Esophagus muscularis mucosa (tissue), 4 donors: ENCODE results near the gene MAN1C1. TPM values are rescaled to one million over a fixed set of nuclear protein-coding genes. Genes with fewer than 3 reads are reported as not detected.

Experiments
- DNase-seq: peaks from one replicate; pipeline ENCODE4 v3.0.0-alpha.2; 2017; ENCODE audit errors: extremely low spot score
- H3K27ac ChIP-seq, 4 donors: fragments of 200-600 bp; sonication (generic); replicated peaks in 1 of 4; 1 replicate in 3 of 4; 2 replicates in 1 of 4; pipeline ENCODE4 v1.5.1; 2016 to 2019; ENCODE audit warnings: mild to moderate bottlenecking in 1 of 4
- H3K27me3 ChIP-seq, 4 donors: fragments of 200-600 bp; sonication (generic); one replicate each; pipeline versions ENCODE4 v1.5.1 to v1.6.0; 2016 to 2019
- H3K36me3 ChIP-seq, 4 donors: fragments of 200-600 bp; sonication (generic); one replicate each; pipeline ENCODE4 v1.5.1; 2016 to 2019
- H3K4me1 ChIP-seq, 4 donors: fragments of 200-600 bp; sonication (generic); one replicate each; pipeline ENCODE4 v1.5.1; 2016 to 2019
- H3K4me3 ChIP-seq, 4 donors: fragments of 200-600 bp; sonication (generic); 1 replicate in 2 of 4; 2 replicates in 2 of 4; pipeline ENCODE4 v1.5.1; 2016 to 2019; ENCODE audit warnings: mild to moderate bottlenecking in 4 of 4, moderate library complexity in 1 of 4
- H3K9me3 ChIP-seq, 4 donors: fragments of 200-600 bp; sonication (generic); 1 replicate in 3 of 4; 2 replicates in 1 of 4; pipeline ENCODE4 v1.5.1; 2016 to 2019
- CTCF ChIP-seq, 3 experiments: fragments of 200-600 bp in 2 of 3; fragments of 450-650 bp in 1 of 3; sonication (generic) in 2 of 3; IDR thresholded peaks; one replicate each; pipeline ENCODE4 v1.5.1; 2017 to 2019; ENCODE audit warnings: antibody characterized with exemption in 3 of 3, mild to moderate bottlenecking in 2 of 3, moderate library complexity in 1 of 3
- EP300 ChIP-seq: sonication (generic); formaldehyde crosslinking; IDR thresholded peaks from one replicate; pipeline ENCODE4 v1.6.1; 2017; ENCODE audit warnings: antibody characterized with exemption
- POLR2A ChIP-seq: fragments of 450-650 bp; IDR thresholded peaks from one replicate; pipeline ENCODE4 v1.6.1; 2017; ENCODE audit warnings: antibody characterized with exemption, moderate library complexity, mild to moderate bottlenecking, low read depth
- POLR2AphosphoS5 ChIP-seq, 2 donors: sonication (generic); formaldehyde crosslinking; IDR thresholded peaks; one replicate each; pipeline ENCODE4 v1.6.1; 2017; ENCODE audit warnings: antibody characterized with exemption in 2 of 2
- WGBS: methylation state at CpG from one replicate; pipeline ENCODE4 v1.1.5; 2018; 5-methylcytosine and 5-hydroxymethylcytosine counted together
- intact Hi-C: fragments of 100-400 bp; cut with DNase I; formaldehyde crosslinking; loops from one replicate; pipeline ENCODE4 v1.15.1; 2023
- total RNA-seq, 4 donors: library from RNA; depleted of rRNA; stranded (reverse); fragments of >200 nt; gene quantifications; one replicate each; pipeline versions ENCODE4 v1.1.0 to v1.2.1, GENCODE V29; 2016

The MAN1C1 gene
- total RNA-seq, 4 donors from 2014 or later: 20.2 to 22.8 (median 20.7) TPM

- no peak for TF ChIP-seq EP300
- no peak for TF ChIP-seq POLR2AphosphoS5 (IDR thresholded peaks at IDR 0.05)
- no peak for TF ChIP-seq POLR2A
- no peak for TF ChIP-seq CTCF (IDR thresholded peaks at IDR 0.05)
- no peak overlapping the region for H3K27ac ChIP-seq
- 47% methylated on average over 2 of the region's 2 CpGs for WGBS
Measured at GRCh38 chr1:25714372-25714931, 97.9 kb downstream of the MAN1C1 start.

GRCh38 chr1:25715888-25716287, 99.3 kb downstream of the MAN1C1 start:
- intact Hi-C loops: no loop called here
- Histone ChIP-seq H3K4me1 (peaks cover 0 to 37% (median 33%) of the 10 kb centered on the region in 4 donors), H3K4me3 (no peak overlapping the region), H3K9me3 (no peaks in the 10 kb centered on the region), H3K36me3 (no peaks in the 10 kb centered on the region), H3K27ac (no peak overlapping the region), H3K27me3 (no peaks in the 10 kb centered on the region)
- no peak for DNase-seq
- TF ChIP-seq POLR2A (no peak), CTCF (IDR thresholded peaks at IDR 0.05) (no peak), EP300 (no peak), POLR2AphosphoS5 (IDR thresholded peaks at IDR 0.05) (no peak)
- WGBS: 98% methylated on average over 5 of the region's 5 CpGs

More at GRCh38 chr1:25714372-25714931, 97.9 kb downstream of the MAN1C1 start:
- no peaks in the 10 kb centered on the region for H3K36me3 ChIP-seq
- H3K9me3 ChIP-seq: no peaks in the 10 kb centered on the region
- H3K27me3 ChIP-seq: no peaks in the 10 kb centered on the region
- DNase-seq: no peak
- intact Hi-C loops: no loop called here
- no peak overlapping the region for H3K4me3 ChIP-seq
- peaks cover 0 to 44% (median 34%) of the 10 kb centered on the region in 4 donors for H3K4me1 ChIP-seq

GRCh38 chr1:25716320-25716719, 99.7 kb downstream of the MAN1C1 start:
- no peaks in the 10 kb centered on the region for H3K27me3 ChIP-seq
- peaks cover 0 to 35% (median 29%) of the 10 kb centered on the region in 4 donors for H3K4me1 ChIP-seq
- no peak for TF ChIP-seq POLR2AphosphoS5 (IDR thresholded peaks at IDR 0.05)
- TF ChIP-seq EP300: no peak
- no peak for TF ChIP-seq POLR2A
- TF ChIP-seq CTCF (IDR thresholded peaks at IDR 0.05): no peak
- WGBS: 92% methylated on average over 5 of the region's 5 CpGs
- no peak for DNase-seq
- H3K4me3 ChIP-seq: no peak overlapping the region
- intact Hi-C loops: no loop called here
- H3K9me3 ChIP-seq: no peaks in the 10 kb centered on the region
- H3K27ac ChIP-seq: no peak overlapping the region
- no peaks in the 10 kb centered on the region for H3K36me3 ChIP-seq

GRCh38 chr1:25718732-25719131, 102.1 kb downstream of the MAN1C1 start:
- Histone ChIP-seq H3K27ac (no peak overlapping the region), H3K9me3 (no peaks in the 10 kb centered on the region), H3K36me3 (no peaks in the 10 kb centered on the region), H3K4me3 (no peak overlapping the region), H3K27me3 (no peaks in the 10 kb centered on the region), H3K4me1 (peaks cover 0 to 21% (median 16%) of the 10 kb centered on the region in 4 donors)
- DNase-seq: no peak
- intact Hi-C loops: no loop called here
- 98% methylated on average over 2 of the region's 2 CpGs for WGBS
- no peak for TF ChIP-seq POLR2A
- no peak for TF ChIP-seq CTCF (IDR thresholded peaks at IDR 0.05)
- no peak for TF ChIP-seq EP300
- no peak for TF ChIP-seq POLR2AphosphoS5 (IDR thresholded peaks at IDR 0.05)

GRCh38 chr1:25720624-25721023, 104.0 kb downstream of the MAN1C1 start:
- no peak for DNase-seq
- H3K27ac ChIP-seq: no peak overlapping the region
- H3K9me3 ChIP-seq: no peaks in the 10 kb centered on the region
- WGBS: 89% methylated on average over 5 of the region's 5 CpGs
- no peak for TF ChIP-seq POLR2AphosphoS5 (IDR thresholded peaks at IDR 0.05)
- TF ChIP-seq POLR2A: no peak
- no peak for TF ChIP-seq EP300
- no peak for TF ChIP-seq CTCF (IDR thresholded peaks at IDR 0.05)
- no peaks in the 10 kb centered on the region for H3K36me3 ChIP-seq
- H3K27me3 ChIP-seq: no peaks in the 10 kb centered on the region
- intact Hi-C loops: no loop called here
- peaks cover 0 to 7% (median 0%) of the 10 kb centered on the region in 4 donors for H3K4me1 ChIP-seq
- H3K4me3 ChIP-seq: no peak overlapping the region
